Neural progenitor cell (in vitro differentiated cells): ENCODE data around the gene CLRN1. TPM values are rescaled to one million over a fixed set of nuclear protein-coding genes. Genes with fewer than 3 reads are reported as not detected.

Experiments used
- DNase-seq: peaks from one replicate; pipeline ENCODE4 v3.0.0-alpha.2; 2016; ENCODE audit warnings: low spot score
- H2AFZ ChIP-seq: fragments of 200-600 bp; sonication (generic); replicated peaks from 2 replicates; pipeline ENCODE4 v1.6.1; 2016; ENCODE audit warnings: antibody characterized with exemption
- H3F3A ChIP-seq: fragments of 200-600 bp; sonication (generic); 2 replicates; pipeline ENCODE4 v1.6.1; 2016; ENCODE audit warnings: antibody characterized with exemption, low read depth
- H3K27ac ChIP-seq: fragments of 200-600 bp; sonication (generic); 2 replicates; pipeline ENCODE4 v1.5.1; 2016; ENCODE audit warnings: mild to moderate bottlenecking
- H3K27me3 ChIP-seq: fragments of 200-600 bp; sonication (generic); 2 replicates; pipeline ENCODE4 v1.6.1; 2016; ENCODE audit warnings: mild to moderate bottlenecking, moderate library complexity
- H3K36me3 ChIP-seq: fragments of 200-600 bp; sonication (generic); 2 replicates; pipeline ENCODE4 v1.5.1; 2016
- H3K4me1 ChIP-seq: fragments of 200-600 bp; sonication (generic); 2 replicates; pipeline ENCODE4 v1.6.1; 2016; ENCODE audit warnings: mixed run types
- H3K4me2 ChIP-seq: fragments of 200-600 bp; sonication (generic); 2 replicates; pipeline ENCODE4 v1.6.1; 2016
- H3K4me3 ChIP-seq: fragments of 200-600 bp; sonication (generic); 2 replicates; pipeline ENCODE4 v1.5.1; 2016
- H3K79me2 ChIP-seq: fragments of 200-600 bp; sonication (generic); 2 replicates; pipeline ENCODE4 v1.6.1; 2016; ENCODE audit warnings: low read depth
- H3K9ac ChIP-seq: fragments of 200-600 bp; sonication (generic); 2 replicates; pipeline ENCODE4 v1.6.1; 2016
- H3K9me3 ChIP-seq: fragments of 200-600 bp; sonication (generic); 2 replicates; pipeline ENCODE4 v1.5.1; 2016; ENCODE audit warnings: low read depth
- H4K20me1 ChIP-seq: fragments of 200-600 bp; sonication (generic); 2 replicates; pipeline ENCODE4 v1.6.1; 2016; ENCODE audit warnings: low read depth
- H3K27ac Mint-ChIP-seq: 3 replicates; pipeline ENCODE4 v1.8.0; 2021; ENCODE audit warnings: mixed read lengths
- H3K27me3 Mint-ChIP-seq: 2 replicates; pipeline ENCODE4 v1.8.0; 2022; ENCODE audit warnings: low read depth, mild to moderate bottlenecking, inconsistent platforms, moderate library complexity, mixed read lengths; ENCODE audit not compliant: insufficient read depth
- H3K36me3 Mint-ChIP-seq: 3 replicates; pipeline ENCODE4 v1.8.0; 2021; ENCODE audit warnings: mixed read lengths
- H3K4me1 Mint-ChIP-seq: 3 replicates; pipeline ENCODE4 v1.8.0; 2021; ENCODE audit warnings: mixed read lengths
- H3K4me3 Mint-ChIP-seq: 3 replicates; pipeline ENCODE4 v1.8.0; 2021; ENCODE audit warnings: mild to moderate bottlenecking, moderate library complexity, mixed read lengths
- H3K9me3 Mint-ChIP-seq: 3 replicates; pipeline ENCODE4 v1.8.0; 2020; ENCODE audit warnings: mixed read lengths
- CTCF ChIP-seq: fragments of 200-600 bp; sonication (generic); IDR thresholded peaks from 2 replicates; pipeline ENCODE4 v1.5.1; 2017; ENCODE audit warnings: antibody characterized with exemption, mild to moderate bottlenecking
- EZH2 ChIP-seq: fragments of 200-600 bp; sonication (generic); IDR thresholded peaks from 2 replicates; pipeline ENCODE4 v1.6.1; 2017; ENCODE audit warnings: antibody characterized with exemption, mild to moderate bottlenecking, moderate library complexity
- EZH2phosphoT487 ChIP-seq: fragments of 200-600 bp; sonication (generic); IDR thresholded peaks from 2 replicates; pipeline ENCODE4 v1.6.1; 2017; ENCODE audit warnings: antibody characterized with exemption
- total RNA-seq: library from RNA; depleted of rRNA; stranded (reverse); fragments of >200 nt; gene quantifications from 2 replicates; pipeline ENCODE4 v1.2.3, GENCODE V29; 2015; ENCODE audit warnings: low replicate concordance

Gene CLRN1
- total RNA-seq, 1 donor from 2014 or later, result not detected

DNA sequence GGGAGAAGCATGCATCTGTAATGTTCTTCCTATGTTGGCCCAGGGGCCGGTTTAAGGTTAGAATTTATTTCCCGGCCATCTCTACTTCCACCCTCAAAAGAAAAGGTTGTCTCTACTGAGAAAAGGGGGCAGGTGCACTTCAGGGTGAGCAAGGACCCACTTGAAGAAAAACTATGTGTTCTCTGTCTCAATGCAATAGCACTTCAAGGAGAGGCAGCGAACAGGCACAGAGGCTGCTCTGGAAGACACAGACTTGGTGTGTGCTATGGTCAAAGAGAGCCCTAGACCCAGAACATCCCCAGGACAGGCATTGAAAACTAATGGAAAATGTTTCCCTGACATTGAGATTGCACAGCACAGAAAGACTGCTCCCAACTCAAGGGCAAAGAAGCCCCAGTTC is 74.9 kb downstream of the CLRN1 start:
- TF ChIP-seq CTCF (no peak), EZH2 (no peak), EZH2phosphoT487 (no peak)
- Mint-ChIP-seq H3K27me3 (peaks cover 2% of the 10 kb centered on the region), H3K9me3 (no peaks in the 10 kb centered on the region), H3K4me1 (peaks cover 2% of the 10 kb centered on the region), H3K36me3 (no peaks in the 10 kb centered on the region), H3K27ac (no peak overlapping the region), H3K4me3 (no peak overlapping the region)
- H3K79me2 ChIP-seq, result no peaks in the 10 kb centered on the region
- no peak overlapping the region for H2AFZ ChIP-seq
- H3F3A ChIP-seq, result no peaks in the 10 kb centered on the region
- H3K9me3 ChIP-seq, result no peaks in the 10 kb centered on the region
- no peak for DNase-seq
- no peak overlapping the region for H3K4me3 ChIP-seq
- H3K27me3 ChIP-seq, result no peaks in the 10 kb centered on the region
- H3K27ac ChIP-seq, result no peak overlapping the region
- H3K4me1 ChIP-seq, result peaks cover 12% of the 10 kb centered on the region
- no peak overlapping the region for H3K4me2 ChIP-seq
- H3K36me3 ChIP-seq, result no peaks in the 10 kb centered on the region
- no peaks in the 10 kb centered on the region for H4K20me1 ChIP-seq
- no peak overlapping the region for H3K9ac ChIP-seq

DNA sequence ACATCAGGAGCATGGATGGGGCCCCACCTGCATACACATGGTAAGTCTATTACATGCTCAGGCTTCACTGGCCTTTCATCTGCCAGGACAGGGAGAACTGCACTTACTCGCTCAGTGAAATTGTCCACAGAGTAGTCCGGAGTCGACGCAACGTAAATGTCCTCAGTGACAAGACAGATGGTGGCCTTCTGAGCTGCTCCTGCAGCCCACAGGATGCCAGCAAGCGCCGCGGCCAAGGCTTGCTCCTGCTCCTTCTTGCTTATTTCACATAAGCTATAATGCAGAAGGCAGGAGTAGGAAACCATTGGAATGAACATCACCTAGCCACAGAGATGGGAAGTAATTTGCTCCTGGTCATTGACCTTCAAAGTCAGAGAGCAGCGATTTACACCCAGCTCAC is 81.7 kb downstream of the CLRN1 start:
- Mint-ChIP-seq H3K9me3 (peaks cover 7% of the 10 kb centered on the region), H3K27me3 (peaks cover 2% of the 10 kb centered on the region), H3K36me3 (no peaks in the 10 kb centered on the region), H3K4me3 (no peak overlapping the region), H3K27ac (no peak overlapping the region), H3K4me1 (no peaks in the 10 kb centered on the region)
- Histone ChIP-seq H3K4me3 (no peak overlapping the region), H3K9ac (no peak overlapping the region), H3K27me3 (no peaks in the 10 kb centered on the region), H3F3A (no peaks in the 10 kb centered on the region), H2AFZ (no peak overlapping the region), H3K4me1 (peaks cover 7% of the 10 kb centered on the region), H3K4me2 (no peak overlapping the region), H3K79me2 (no peaks in the 10 kb centered on the region), H3K9me3 (no peaks in the 10 kb centered on the region), H3K36me3 (no peaks in the 10 kb centered on the region), H3K27ac (no peak overlapping the region), H4K20me1 (no peaks in the 10 kb centered on the region)
- no peak for TF ChIP-seq CTCF
- DNase-seq, result no peak

GRCh38 chr3:150890295-150890694 is 82.2 kb downstream of the CLRN1 start:
- no peak overlapping the region for H3K27ac Mint-ChIP-seq
- no peaks in the 10 kb centered on the region for H3K79me2 ChIP-seq
- no peak overlapping the region for H3K4me2 ChIP-seq
- no peaks in the 10 kb centered on the region for H4K20me1 ChIP-seq
- H3K27me3 ChIP-seq, result no peaks in the 10 kb centered on the region
- H3K9me3 ChIP-seq, result no peaks in the 10 kb centered on the region
- peaks cover 2% of the 10 kb centered on the region for H3K27me3 Mint-ChIP-seq
- H3K4me1 Mint-ChIP-seq, result no peaks in the 10 kb centered on the region
- TF ChIP-seq EZH2phosphoT487 (no peak), CTCF (no peak), EZH2 (no peak)
- H3K9me3 Mint-ChIP-seq, result peaks cover 7% of the 10 kb centered on the region
- H3K36me3 ChIP-seq, result no peaks in the 10 kb centered on the region
- no peaks in the 10 kb centered on the region for H3K36me3 Mint-ChIP-seq
- H3K9ac ChIP-seq, result no peak overlapping the region
- H3F3A ChIP-seq, result no peaks in the 10 kb centered on the region
- no peak for DNase-seq
- peaks cover 7% of the 10 kb centered on the region for H3K4me1 ChIP-seq
- no peak overlapping the region for H3K27ac ChIP-seq
- no peak overlapping the region for H3K4me3 ChIP-seq
- H3K4me3 Mint-ChIP-seq, result no peak overlapping the region
- no peak overlapping the region for H2AFZ ChIP-seq

DNA sequence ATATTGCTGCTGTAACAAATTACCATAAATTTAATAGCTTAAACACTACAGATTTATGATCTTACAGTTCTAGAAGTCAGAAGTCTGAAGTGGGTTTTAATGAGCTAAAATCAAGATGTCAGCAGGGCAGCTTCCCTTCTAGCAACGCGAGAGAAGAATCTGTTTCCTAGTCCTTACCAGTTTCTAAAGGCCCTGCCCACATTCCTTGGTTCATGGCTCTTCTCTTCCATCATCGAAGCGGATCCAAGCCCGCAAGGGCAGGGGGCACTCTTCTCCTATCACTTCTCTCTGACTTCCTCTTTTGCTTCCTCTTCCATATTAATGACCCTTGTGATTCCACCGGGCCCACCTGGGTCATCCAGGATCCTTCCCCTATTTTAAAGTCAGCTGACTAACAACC is 83.4 kb downstream of the CLRN1 start:
- H3K9me3 Mint-ChIP-seq, result peaks cover 7% of the 10 kb centered on the region

More for the DNA sequence above, 83.4 kb downstream of the CLRN1 start:
- Mint-ChIP-seq H3K4me3 (no peak overlapping the region), H3K36me3 (no peaks in the 10 kb centered on the region), H3K27me3 (peaks cover 2% of the 10 kb centered on the region), H3K4me1 (peaks cover 2% of the 10 kb centered on the region), H3K27ac (no peak overlapping the region)
- Histone ChIP-seq H3K27me3 (no peaks in the 10 kb centered on the region), H2AFZ (no peak overlapping the region), H3F3A (no peaks in the 10 kb centered on the region), H3K4me2 (no peak overlapping the region), H3K36me3 (no peaks in the 10 kb centered on the region), H3K4me1 (peaks cover 7% of the 10 kb centered on the region), H3K9me3 (no peaks in the 10 kb centered on the region), H4K20me1 (no peaks in the 10 kb centered on the region), H3K4me3 (no peak overlapping the region), H3K79me2 (no peaks in the 10 kb centered on the region), H3K9ac (no peak overlapping the region), H3K27ac (no peak overlapping the region)
- no peak for TF ChIP-seq EZH2phosphoT487
- TF ChIP-seq CTCF, result no peak
- TF ChIP-seq EZH2, result no peak
- no peak for DNase-seq
